CD14-positive monocyte (primary cell): ENCODE results near the gene CFTR. TPM values are rescaled to one million over a fixed set of nuclear protein-coding genes. Genes with fewer than 3 reads are reported as not detected.
A peak's percentile ranks its signal among the peaks of the same experiment; 100 is the strongest.

Source experiments
- DNase-seq, 3 donors: peaks; one replicate each; pipeline ENCODE4 v3.0.0-alpha.2; 2011 to 2022
- H2AFZ ChIP-seq: 2 replicates; pipeline ENCODE4 v1.6.0; 2012; ENCODE audit warnings: mild to moderate bottlenecking, low read depth, low read length, inconsistent platforms; ENCODE audit not compliant: insufficient read depth, poor library complexity, severe bottlenecking
- H3K27ac ChIP-seq, 2 donors: 1 replicate in 1 of 2; 2 replicates in 1 of 2; pipeline ENCODE4 v1.5.1; 2012 to 2013; ENCODE audit warnings: low read length in 2 of 2, control low read depth in 1 of 2, inconsistent platforms in 1 of 2, low read depth in 1 of 2, mild to moderate bottlenecking in 1 of 2
- H3K27me3 ChIP-seq, 2 donors: one replicate each; pipeline versions ENCODE4 v1.6.0 to v1.6.1; 2011 to 2013; ENCODE audit warnings: low read length in 2 of 2; ENCODE audit not compliant: control insufficient read depth in 2 of 2, insufficient read depth in 2 of 2
- H3K36me3 ChIP-seq, 2 donors: replicated peaks in 1 of 2; 1 replicate in 1 of 2; 2 replicates in 1 of 2; pipeline versions ENCODE4 v1.5.1 to v1.6.1; 2012 to 2013; ENCODE audit warnings: low read length in 2 of 2, control low read depth in 1 of 2, inconsistent platforms in 1 of 2, mild to moderate bottlenecking in 1 of 2; ENCODE audit not compliant: insufficient read depth in 2 of 2, control insufficient read depth in 1 of 2
- H3K4me1 ChIP-seq, 2 donors: 1 replicate in 1 of 2; 2 replicates in 1 of 2; pipeline versions ENCODE4 v1.5.1 to v1.6.1; 2012 to 2013; ENCODE audit warnings: low read length in 2 of 2, control low read depth in 1 of 2, inconsistent platforms in 1 of 2, mild to moderate bottlenecking in 1 of 2, moderate library complexity in 1 of 2; ENCODE audit not compliant: insufficient read depth in 2 of 2, control insufficient read depth in 1 of 2
- H3K4me2 ChIP-seq: replicated peaks from 2 replicates; pipeline ENCODE3; 2012; ENCODE audit warnings: low read length, moderate library complexity, mild to moderate bottlenecking; ENCODE audit not compliant: poor library complexity, severe bottlenecking; ENCODE audit errors: extremely low read depth
- H3K4me3 ChIP-seq, 3 experiments: fragments of 200-600 bp in 1 of 3; sonication (generic) in 1 of 3; replicated peaks in 1 of 3; 1 replicate in 2 of 3; 2 replicates in 1 of 3; pipeline ENCODE4 v1.5.1; 2011 to 2013; ENCODE audit warnings: low read length in 3 of 3, mild to moderate bottlenecking in 3 of 3, control low read depth in 2 of 3, low read depth in 2 of 3, inconsistent platforms in 1 of 3, moderate library complexity in 1 of 3
- H3K79me2 ChIP-seq: 2 replicates; pipeline ENCODE4 v1.6.0; 2012; ENCODE audit warnings: mild to moderate bottlenecking, control low read depth, inconsistent platforms, low read length, moderate library complexity; ENCODE audit not compliant: insufficient read depth
- H3K9ac ChIP-seq: 2 replicates; pipeline ENCODE4 v1.6.0; 2017; ENCODE audit warnings: low read length, mild to moderate bottlenecking; ENCODE audit not compliant: insufficient read depth, poor library complexity, severe bottlenecking
- H3K9me3 ChIP-seq, 2 donors: replicated peaks in 1 of 2; 1 replicate in 1 of 2; 2 replicates in 1 of 2; pipeline versions ENCODE4 v1.5.1 to v1.6.1; 2012 to 2013; ENCODE audit warnings: low read length in 2 of 2, control low read depth in 1 of 2; ENCODE audit not compliant: control insufficient read depth in 1 of 2, insufficient read depth in 1 of 2
- H4K20me1 ChIP-seq: 2 replicates; pipeline ENCODE4 v1.6.0; 2012; ENCODE audit warnings: mild to moderate bottlenecking, low read length, control low read depth, moderate library complexity; ENCODE audit not compliant: insufficient read depth
- H3K27ac Mint-ChIP-seq, 7 donors: one replicate each; pipeline ENCODE4 v1.8.0; 2020; ENCODE audit warnings: mild to moderate bottlenecking in 7 of 7, mixed read lengths in 7 of 7, moderate library complexity in 6 of 7, inconsistent platforms in 2 of 7
- H3K27me3 Mint-ChIP-seq, 3 donors: one replicate each; pipeline ENCODE4 v1.8.0; 2021 to 2022; ENCODE audit warnings: low read depth in 3 of 3, mild to moderate bottlenecking in 3 of 3, mixed read lengths in 3 of 3, moderate library complexity in 3 of 3, inconsistent platforms in 1 of 3
- H3K36me3 Mint-ChIP-seq, 2 donors: one replicate each; pipeline ENCODE4 v1.8.0; 2020; ENCODE audit warnings: mixed read lengths in 2 of 2, inconsistent platforms in 1 of 2, mild to moderate bottlenecking in 1 of 2
- H3K4me1 Mint-ChIP-seq: one replicate; pipeline ENCODE4 v1.8.0; 2020; ENCODE audit warnings: mild to moderate bottlenecking, mixed read lengths
- H3K4me3 Mint-ChIP-seq, 2 donors: one replicate each; pipeline ENCODE4 v1.8.0; 2020; ENCODE audit warnings: mild to moderate bottlenecking in 2 of 2, mixed read lengths in 2 of 2, moderate library complexity in 1 of 2
- H3K9me3 Mint-ChIP-seq, 7 donors: one replicate each; pipeline ENCODE4 v1.8.0; 2020 to 2022; ENCODE audit warnings: mixed read lengths in 7 of 7, mild to moderate bottlenecking in 6 of 7, moderate library complexity in 6 of 7, inconsistent platforms in 2 of 7
- CTCF ChIP-seq: fragments of 200-600 bp; IDR thresholded peaks from one replicate; pipeline ENCODE4 v1.8.0; 2022; ENCODE audit warnings: antibody characterized with exemption, mild to moderate bottlenecking
- WGBS: methylation state at CpG from one replicate; pipeline ENCODE4 v1.1.5; 2013; ENCODE audit warnings: missing lambda C conversion rate; ENCODE audit not compliant: insufficient coverage; 5-methylcytosine and 5-hydroxymethylcytosine counted together
- intact Hi-C, 2 donors: fragments of 100-400 bp; cut with micrococcal nuclease; formaldehyde crosslinking; loops; one replicate each; pipeline versions ENCODE4 v1.15.0 to v1.15.1; 2023
- polyA plus RNA-seq, 3 donors: library from polyadenylated mRNA; depleted of rRNA in 1 of 3; unstranded in 2 of 3; stranded (reverse) in 1 of 3; fragments of 300-500 nt in 2 of 3; fragments of >200 nt in 1 of 3; fragmentation: Illumina TruSeq in 2 of 3; gene quantifications; 1 replicate in 2 of 3; 2 replicates in 1 of 3; pipeline ENCODE4 v1.2.3, GENCODE V29; 2012 to 2021

Gene CFTR
- polyA plus RNA-seq, 3 donors: not detected

GRCh38 chr7:117480978-117481377 lies 1.2 kb downstream of the CFTR start:
- WGBS: no CpG with 5 or more reads among the region's 2 CpGs
- intact Hi-C loops: no loop called here
- H3K36me3 Mint-ChIP-seq: no peaks in the 10 kb centered on the region

GRCh38 chr7:117485118-117485620 lies 5.3 kb downstream of the CFTR start:
- H3K4me1 ChIP-seq: no peaks in the 10 kb centered on the region
- no peaks in the 10 kb centered on the region for H4K20me1 ChIP-seq
- intact Hi-C loops: no loop called here
- TF ChIP-seq CTCF: no peak
- peaks cover 0 to 1% (median 0%) of the 10 kb centered on the region in 7 donors for H3K9me3 Mint-ChIP-seq
- H3K79me2 ChIP-seq: no peaks in the 10 kb centered on the region
- DNase-seq: no peak
- no peaks in the 10 kb centered on the region for H3K36me3 ChIP-seq
- no peaks in the 10 kb centered on the region for H3K4me1 Mint-ChIP-seq
- peaks cover 11 to 15% of the 10 kb centered on the region in 2 donors for H3K27me3 ChIP-seq
- no peak overlapping the region for H3K4me3 ChIP-seq
- H3K4me2 ChIP-seq: no peak overlapping the region
- H3K9ac ChIP-seq: no peak overlapping the region
- H2AFZ ChIP-seq: no peak overlapping the region
- H3K27me3 Mint-ChIP-seq: peaks cover 5 to 14% (median 11%) of the 10 kb centered on the region in 3 donors
- H3K27ac ChIP-seq: no peak overlapping the region
- WGBS: 29% methylated on average over 1 of the region's 2 CpGs
- H3K36me3 Mint-ChIP-seq: no peaks in the 10 kb centered on the region
- no peaks in the 10 kb centered on the region for H3K9me3 ChIP-seq
- no peak overlapping the region for H3K27ac Mint-ChIP-seq
- H3K4me3 Mint-ChIP-seq: no peak overlapping the region

More at GRCh38 chr7:117480978-117481377, 1.2 kb downstream of the CFTR start:
- Histone ChIP-seq H3K4me3 (no peak overlapping the region), H3K9me3 (no peaks in the 10 kb centered on the region), H2AFZ (no peak overlapping the region), H3K79me2 (no peaks in the 10 kb centered on the region), H3K27me3 (peaks cover 26 to 42% of the 10 kb centered on the region in 2 donors), H3K4me2 (no peak overlapping the region), H3K36me3 (no peaks in the 10 kb centered on the region), H3K9ac (no peak overlapping the region), H4K20me1 (no peaks in the 10 kb centered on the region), H3K27ac (no peak overlapping the region), H3K4me1 (no peaks in the 10 kb centered on the region)
- no peak overlapping the region for H3K27ac Mint-ChIP-seq
- peak overlapping the region in 1 of 2 donors; percentile 7 for H3K4me3 Mint-ChIP-seq
- no peaks in the 10 kb centered on the region for H3K4me1 Mint-ChIP-seq
- TF ChIP-seq CTCF: no peak
- peaks cover 0 to 10% (median 1%) of the 10 kb centered on the region in 7 donors for H3K9me3 Mint-ChIP-seq
- no peak for DNase-seq
- H3K27me3 Mint-ChIP-seq: peaks cover 20 to 39% (median 33%) of the 10 kb centered on the region in 3 donors
